Endothelial cell of umbilical vein (primary cell): ENCODE results near the gene SSC4D. TPM values are rescaled to one million over a fixed set of nuclear protein-coding genes. Genes with fewer than 3 reads are reported as not detected.

Experiments used
- BruUV-seq: library from RNA; stranded (reverse); fragments of 400-500 nt; replicated peaks from 2 replicates; lab custom pipeline; 2021; lab: Mats Ljungman, UMichigan
- CTCF ChIA-PET: fragments of 300-600, 350-600 bp; sonication (Branson Sonifier 250); formaldehyde crosslinking; loops from one replicate; lab custom pipeline; 2021; ENCODE audit warnings: antibody characterized with exemption, inconsistent platforms; lab: Charles Lee
- POLR2A ChIA-PET: fragments of 300-600, 350-600 bp; sonication (Branson Sonifier 250); formaldehyde crosslinking; loops from one replicate; lab custom pipeline; 2021; ENCODE audit warnings: antibody characterized with exemption, inconsistent platforms; lab: Charles Lee
- DNase-seq: peaks from one replicate; pipeline ENCODE4 v3.0.0-alpha.2; 2011; ENCODE audit warnings: low read depth, low spot score
- FAIRE-seq: peaks from 2 replicates; lab custom pipeline; 2011; peaks lifted over from hg19 to GRCh38; lab: Jason Lieb, UNC
- H2AFZ ChIP-seq: 2 replicates; pipeline ENCODE4 v1.6.0; 2012; ENCODE audit warnings: low read depth, low read length, control low read depth, inconsistent platforms
- H3K27ac ChIP-seq: 2 replicates; pipeline ENCODE4 v1.5.1; 2011; ENCODE audit warnings: low read depth, mild to moderate bottlenecking, control low read depth, low read length, moderate library complexity; ENCODE audit not compliant: insufficient read depth
- H3K27me3 ChIP-seq, 2 experiments: 2 replicates each; pipeline versions ENCODE4 v1.6.0 to v1.6.1; 2011; ENCODE audit warnings: low read length in 2 of 2, mixed read lengths in 1 of 2; ENCODE audit not compliant: control insufficient read depth in 2 of 2, insufficient read depth in 2 of 2
- H3K36me3 ChIP-seq, 2 experiments: 2 replicates in 1 of 2; 3 replicates in 1 of 2; pipeline ENCODE4 v1.5.1; 2011; ENCODE audit warnings: low read length in 2 of 2, mild to moderate bottlenecking in 1 of 2, moderate library complexity in 1 of 2; ENCODE audit not compliant: control insufficient read depth in 2 of 2, insufficient read depth in 2 of 2; ENCODE audit errors: extremely low read depth in 1 of 2
- H3K4me1 ChIP-seq: 3 replicates; pipeline ENCODE4 v1.5.1; 2011; ENCODE audit warnings: mild to moderate bottlenecking, low read length; ENCODE audit not compliant: control insufficient read depth, insufficient read depth; ENCODE audit errors: extremely low read depth
- H3K4me2 ChIP-seq: 2 replicates; pipeline ENCODE4 v1.6.1; 2011; ENCODE audit warnings: low read length, control low read depth, mixed read lengths; ENCODE audit not compliant: insufficient read depth
- H3K4me3 ChIP-seq, 3 experiments: fragments of 200-600 bp in 1 of 3; sonication (generic), shearing (Covaris generic) in 1 of 3; replicated peaks in 1 of 3; 2 replicates each; pipeline ENCODE4 v1.5.1; 2011 to 2016; ENCODE audit warnings: control low read depth in 3 of 3, low read length in 3 of 3, mild to moderate bottlenecking in 2 of 3, inconsistent platforms in 1 of 3, low read depth in 1 of 3, moderate library complexity in 1 of 3; ENCODE audit not compliant: insufficient read depth in 1 of 3
- H3K79me2 ChIP-seq: 2 replicates; pipeline ENCODE4 v1.6.0; 2012; ENCODE audit warnings: low read length, inconsistent platforms; ENCODE audit not compliant: control insufficient read depth, insufficient read depth
- H3K9ac ChIP-seq: replicated peaks from 2 replicates; pipeline ENCODE3; 2011; ENCODE audit warnings: low read length, control low read depth; ENCODE audit not compliant: insufficient read depth; ENCODE audit errors: extremely low read depth
- H3K9me1 ChIP-seq: replicated peaks from 3 replicates; pipeline ENCODE4 v1.6.0; 2011; ENCODE audit warnings: mild to moderate bottlenecking, low read length; ENCODE audit not compliant: control insufficient read depth, insufficient read depth; ENCODE audit errors: extremely low read depth
- H3K9me3 ChIP-seq: replicated peaks from 2 replicates; pipeline ENCODE4 v1.5.1; 2012; ENCODE audit warnings: low read length, inconsistent platforms; ENCODE audit not compliant: control insufficient read depth, insufficient read depth
- H4K20me1 ChIP-seq: replicated peaks from 2 replicates; pipeline ENCODE3; 2011; ENCODE audit warnings: mild to moderate bottlenecking, low read length; ENCODE audit not compliant: control insufficient read depth, insufficient read depth; ENCODE audit errors: extremely low read depth
- CTCF ChIP-seq, 2 donors: IDR thresholded peaks; 1 replicate in 1 of 2; 2 replicates in 1 of 2; pipeline ENCODE4 v1.5.1; 2011; ENCODE audit warnings: low read length in 2 of 2, mild to moderate bottlenecking in 2 of 2, moderate library complexity in 2 of 2, control low read depth in 1 of 2, inconsistent platforms in 1 of 2, low read depth in 1 of 2; ENCODE audit not compliant: insufficient read depth in 1 of 2; ENCODE audit errors: extremely low read depth in 1 of 2
- EZH2 ChIP-seq: IDR thresholded peaks from 2 replicates; pipeline ENCODE4 v1.6.1; 2012; ENCODE audit warnings: borderline replicate concordance, low read depth, mild to moderate bottlenecking, moderate library complexity, low read length, inconsistent platforms; ENCODE audit not compliant: severe bottlenecking
- FOS ChIP-seq: IDR thresholded peaks from 2 replicates; pipeline ENCODE4 v1.6.1; 2011; ENCODE audit warnings: mild to moderate bottlenecking, low read length, moderate library complexity, borderline replicate concordance; ENCODE audit not compliant: insufficient read depth
- GATA2 ChIP-seq: IDR thresholded peaks from 2 replicates; pipeline ENCODE4 v1.7.0; 2011; ENCODE audit warnings: low read depth, mild to moderate bottlenecking, moderate library complexity, mixed read lengths, low read length; ENCODE audit not compliant: insufficient read length, insufficient read depth
- JUN ChIP-seq: IDR thresholded peaks from 2 replicates; pipeline ENCODE4 v1.6.1; 2011; ENCODE audit warnings: borderline replicate concordance, low read depth; ENCODE audit not compliant: insufficient read length, insufficient read depth
- MAX ChIP-seq: IDR thresholded peaks from 2 replicates; pipeline ENCODE4 v1.6.1; 2011; ENCODE audit not compliant: insufficient read depth, insufficient read length
- MYC ChIP-seq: IDR thresholded peaks from one replicate; pipeline ENCODE4 v1.6.1; 2011; ENCODE audit warnings: mild to moderate bottlenecking, low read depth, low read length
- POLR2A ChIP-seq: IDR thresholded peaks from 2 replicates; pipeline ENCODE4 v1.6.1; 2012; ENCODE audit warnings: low read depth, mild to moderate bottlenecking, control low read depth, low read length
- POLR2AphosphoS5 ChIP-seq: IDR thresholded peaks from 2 replicates; pipeline ENCODE4 v1.6.1; 2012; ENCODE audit warnings: low read depth, mild to moderate bottlenecking, control low read depth, low read length, moderate library complexity; ENCODE audit not compliant: insufficient read depth
- dilution Hi-C: fragments of 300-500 bp; cut with MboI; formaldehyde crosslinking; loops from one replicate; pipeline ENCODE4 v1.15.0; 2019; ENCODE audit warnings: low sequenced_read_pairs; ENCODE audit not compliant: extremely low pct_ligation_motif_present
- intact Hi-C: fragments of 100-400 bp; cut with micrococcal nuclease; formaldehyde crosslinking; loops from one replicate; pipeline ENCODE4 v1.10.0; 2022
- polyA plus RNA-seq, 4 experiments: library from polyadenylated mRNA; depleted of rRNA in 3 of 4; stranded (reverse) in 3 of 4; unstranded in 1 of 4; fragments of >200 nt; gene quantifications; 2 replicates each; pipeline versions ENCODE4 v1.2.1 to v1.2.3, GENCODE V29; 2011 to 2012; ENCODE audit warnings: missing spikeins in 1 of 4
- total RNA-seq: library from RNA; stranded (reverse); gene quantifications from 2 replicates; pipeline ENCODE4 v1.2.3, GENCODE V29; 2021

SSC4D gene
- total and polyA plus RNA-seq, 2 donors (not counting 3 experiments of a cell fraction or from before 2014, with no cell fraction given) = 0.46 to 0.88 TPM

GRCh38 chr7:76408121-76408560 is 1.4 kb downstream of the SSC4D start:
- H3K4me1 ChIP-seq = no peaks in the 10 kb centered on the region
- no peaks in the 10 kb centered on the region for H3K79me2 ChIP-seq
- dilution Hi-C loops (no loop called here), intact Hi-C loops (no loop called here)
- H2AFZ ChIP-seq = no peak overlapping the region
- H3K36me3 ChIP-seq = no peaks in the 10 kb centered on the region
- H3K4me2 ChIP-seq = no peak overlapping the region
- H3K27me3 ChIP-seq = no peaks in the 10 kb centered on the region
- no peak overlapping the region for H3K27ac ChIP-seq
- no peaks in the 10 kb centered on the region for H4K20me1 ChIP-seq
- CTCF ChIA-PET = interaction anchor here (0.6 kb wide), 1 partner anchor 36 kb away, joined by 3 read pairs; no protein-coding TSS in a partner anchor
- H3K4me3 ChIP-seq = no peak overlapping the region
- TF ChIP-seq JUN = no peak
- TF ChIP-seq GATA2 = no peak
- no peak for TF ChIP-seq POLR2A
- no peak for TF ChIP-seq CTCF (IDR thresholded peaks at IDR 0.05; ENCODE audit: extremely low read depth in 1 of 2, insufficient read depth in 1 of 2, low read depth in 1 of 2, low read length in 2 of 2)
- TF ChIP-seq EZH2 = no peak
- FAIRE-seq (no peak), DNase-seq (no peak)
- no peaks in the 10 kb centered on the region for H3K9me3 ChIP-seq
- no peak overlapping the region for H3K9ac ChIP-seq
- no TSS peak for BruUV-seq
- H3K9me1 ChIP-seq = no peaks in the 10 kb centered on the region
- POLR2A ChIA-PET = no interaction called here

- intact Hi-C loops = no loop called here
- Histone ChIP-seq H3K4me2 (no peak overlapping the region), H3K27ac (no peak overlapping the region), H3K9ac (no peak overlapping the region), H3K9me3 (no peaks in the 10 kb centered on the region), H3K79me2 (no peaks in the 10 kb centered on the region), H2AFZ (no peak overlapping the region), H3K27me3 (no peaks in the 10 kb centered on the region), H3K4me1 (no peaks in the 10 kb centered on the region), H4K20me1 (no peaks in the 10 kb centered on the region), H3K36me3 (no peaks in the 10 kb centered on the region), H3K4me3 (no peak overlapping the region), H3K9me1 (no peaks in the 10 kb centered on the region)
- dilution Hi-C loops = no loop called here
- CTCF ChIA-PET = interaction anchor here (0.6 kb wide), 1 partner anchor 36 kb away, joined by 3 read pairs; no protein-coding TSS in a partner anchor
- FAIRE-seq = no peak
- TF ChIP-seq MYC = no peak
- TF ChIP-seq GATA2 = no peak
- no peak for TF ChIP-seq JUN
- TF ChIP-seq FOS = no peak
- TF ChIP-seq MAX = no peak
- no peak for TF ChIP-seq POLR2AphosphoS5
- TF ChIP-seq POLR2A = no peak
- no peak for TF ChIP-seq EZH2
- no peak for TF ChIP-seq CTCF (IDR thresholded peaks at IDR 0.05; ENCODE audit: extremely low read depth in 1 of 2, insufficient read depth in 1 of 2, low read depth in 1 of 2, low read length in 2 of 2)
- no TSS peak for BruUV-seq
- DNase-seq = no peak
- POLR2A ChIA-PET = no interaction called here
Observed at GRCh38 chr7:76407718-76408117, 1.8 kb downstream of the SSC4D start.
